Measurements from ENCODE around the gene APCDD1L.

DNA sequence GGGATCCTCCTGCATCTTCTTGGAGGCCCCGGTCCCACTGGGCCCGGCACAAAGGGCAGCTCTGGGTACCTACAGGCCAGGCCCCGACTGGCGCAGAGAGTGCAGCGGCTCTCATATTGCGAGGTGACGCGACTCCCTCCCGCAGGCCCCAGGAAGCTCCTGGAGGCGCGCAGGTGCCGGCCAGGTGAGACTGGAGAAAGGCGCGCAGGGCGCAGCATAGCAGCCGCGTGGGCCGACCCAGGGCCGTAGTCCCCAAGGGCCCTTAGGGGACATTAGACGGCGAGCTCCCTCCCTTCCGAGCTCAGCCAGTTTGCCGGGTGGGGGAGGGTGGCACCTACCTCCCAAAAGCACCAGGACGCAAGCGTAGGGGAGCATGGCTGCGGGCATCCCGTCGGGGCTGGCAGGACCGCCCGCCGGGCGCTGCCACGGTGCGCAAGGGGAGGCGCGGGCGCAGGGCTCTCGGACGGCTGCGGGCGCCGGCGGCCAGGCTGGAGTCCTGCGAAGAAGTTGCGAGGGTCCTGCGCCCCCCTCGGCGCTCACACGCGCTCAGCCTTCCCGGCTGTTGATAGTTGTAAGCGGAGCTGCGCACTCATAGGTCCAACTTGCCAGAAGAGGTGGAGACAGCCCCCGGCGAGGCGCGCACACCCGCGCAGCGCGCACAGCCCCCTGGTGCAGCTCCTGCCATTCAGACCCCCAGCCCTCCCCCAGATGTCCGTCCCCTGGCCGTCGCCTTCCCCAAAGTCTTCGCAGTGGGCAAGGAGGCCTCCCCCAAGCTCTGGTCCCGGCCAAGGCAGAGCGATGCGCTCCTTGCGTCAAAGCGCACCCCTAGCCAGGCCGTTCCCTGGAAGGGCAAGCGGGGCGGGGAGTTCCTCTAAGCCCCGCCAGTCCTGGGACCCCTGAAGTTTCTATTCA, 622 bp downstream of the APCDD1L start:
- no peak for TF ChIP-seq ELF4 (IDR thresholded peaks at IDR 0.05)
- TF ChIP-seq SP1 (IDR thresholded peaks at IDR 0.05), result no peak
- TF ChIP-seq ZNF384 (IDR thresholded peaks at IDR 0.05), result no peak
- no peak for TF ChIP-seq BHLHE40 (IDR thresholded peaks at IDR 0.05; ENCODE audit: borderline replicate concordance)
- TF ChIP-seq, protein P1, sequence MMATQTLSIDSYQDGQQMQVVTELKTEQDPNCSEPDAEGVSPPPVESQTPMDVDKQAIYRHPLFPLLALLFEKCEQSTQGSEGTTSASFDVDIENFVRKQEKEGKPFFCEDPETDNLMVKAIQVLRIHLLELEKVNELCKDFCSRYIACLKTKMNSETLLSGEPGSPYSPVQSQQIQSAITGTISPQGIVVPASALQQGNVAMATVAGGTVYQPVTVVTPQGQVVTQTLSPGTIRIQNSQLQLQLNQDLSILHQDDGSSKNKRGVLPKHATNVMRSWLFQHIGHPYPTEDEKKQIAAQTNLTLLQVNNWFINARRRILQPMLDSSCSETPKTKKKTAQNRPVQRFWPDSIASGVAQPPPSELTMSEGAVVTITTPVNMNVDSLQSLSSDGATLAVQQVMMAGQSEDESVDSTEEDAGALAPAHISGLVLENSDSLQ (IDR thresholded peaks at IDR 0.05), result no peak
- TF ChIP-seq FOXA1 (IDR thresholded peaks at IDR 0.05), result no peak
- no peak for TF ChIP-seq SUZ12 (IDR thresholded peaks at IDR 0.05)
- no peak for TF ChIP-seq TARDBP (IDR thresholded peaks at IDR 0.05)
- TF ChIP-seq HDGF (IDR thresholded peaks at IDR 0.05; ENCODE audit: borderline replicate concordance), result no peak
- TF ChIP-seq FOXM1 (IDR thresholded peaks at IDR 0.05; ENCODE audit: borderline replicate concordance), result no peak
